HG03045 (cell line): ENCODE results near the gene FAM240B.

Experiments
- ATAC-seq: cut with Tn5 transposase; IDR thresholded peaks from one replicate; pipeline ENCODE4 v1.9.1; 2021; ENCODE audit warnings: mild to moderate bottlenecking, moderate library complexity; ENCODE audit not compliant: unreplicated experiment

Gene FAM240B

GRCh38 chr9:38671748-38672147 lies 48.2 kb downstream of the FAM240B start:
- no peak for ATAC-seq

DNA sequence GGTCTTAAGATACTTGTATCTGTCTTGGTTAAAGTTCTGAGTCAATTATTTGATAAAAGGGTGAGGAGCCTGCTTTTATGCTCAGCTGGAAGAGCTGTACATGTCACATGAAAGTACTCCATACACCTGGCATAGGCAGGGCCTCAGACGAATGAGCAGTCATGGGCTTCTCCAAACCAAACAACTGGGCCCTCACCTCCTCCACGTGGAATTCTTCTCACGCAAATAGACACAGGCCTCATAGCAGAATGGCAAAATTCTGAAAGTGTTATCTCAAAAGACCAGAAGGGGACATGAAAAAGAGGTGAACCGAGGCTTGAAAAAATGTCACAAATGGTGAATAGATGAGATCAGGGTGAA lies 48.6 kb downstream of the FAM240B start:
- ATAC-seq = no peak

DNA sequence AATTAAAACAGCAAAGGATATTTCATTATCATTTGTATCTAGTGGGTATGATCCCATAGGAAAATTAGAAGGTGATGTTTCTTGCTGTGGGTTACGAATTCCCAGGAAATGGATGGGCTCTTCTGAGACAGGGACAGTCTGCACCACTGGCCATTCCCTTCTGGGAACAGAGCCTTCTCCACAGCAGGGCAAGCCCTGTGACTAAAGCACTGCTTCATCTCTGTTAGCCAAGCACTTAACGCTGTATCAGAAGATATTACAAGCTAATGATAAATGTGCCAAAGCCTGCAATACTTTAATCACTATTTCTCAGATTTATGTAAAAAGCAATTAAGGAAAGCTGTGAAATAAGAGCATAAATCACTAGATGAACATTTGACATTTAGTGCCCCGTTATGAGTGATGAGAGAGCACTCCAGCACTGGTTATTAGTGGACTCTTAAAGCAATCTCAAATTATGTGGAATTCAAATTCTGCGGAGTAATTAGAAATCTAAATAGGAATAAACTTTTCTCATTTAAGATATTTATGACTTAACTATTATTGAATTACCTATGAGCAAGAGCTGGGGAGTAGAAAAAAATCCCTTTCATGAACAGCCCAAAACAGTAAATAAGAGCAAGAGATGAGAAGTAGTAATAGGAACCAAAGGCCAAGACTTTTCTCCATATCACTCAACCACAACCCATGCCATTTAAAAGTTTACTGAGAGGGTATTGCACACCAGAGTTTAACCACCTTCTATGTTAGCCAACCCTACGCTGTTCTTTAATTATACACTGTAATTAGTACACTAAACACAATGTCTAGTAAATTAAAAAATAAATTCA lies 49.2 kb downstream of the FAM240B start:
- ATAC-seq = no peak

DNA sequence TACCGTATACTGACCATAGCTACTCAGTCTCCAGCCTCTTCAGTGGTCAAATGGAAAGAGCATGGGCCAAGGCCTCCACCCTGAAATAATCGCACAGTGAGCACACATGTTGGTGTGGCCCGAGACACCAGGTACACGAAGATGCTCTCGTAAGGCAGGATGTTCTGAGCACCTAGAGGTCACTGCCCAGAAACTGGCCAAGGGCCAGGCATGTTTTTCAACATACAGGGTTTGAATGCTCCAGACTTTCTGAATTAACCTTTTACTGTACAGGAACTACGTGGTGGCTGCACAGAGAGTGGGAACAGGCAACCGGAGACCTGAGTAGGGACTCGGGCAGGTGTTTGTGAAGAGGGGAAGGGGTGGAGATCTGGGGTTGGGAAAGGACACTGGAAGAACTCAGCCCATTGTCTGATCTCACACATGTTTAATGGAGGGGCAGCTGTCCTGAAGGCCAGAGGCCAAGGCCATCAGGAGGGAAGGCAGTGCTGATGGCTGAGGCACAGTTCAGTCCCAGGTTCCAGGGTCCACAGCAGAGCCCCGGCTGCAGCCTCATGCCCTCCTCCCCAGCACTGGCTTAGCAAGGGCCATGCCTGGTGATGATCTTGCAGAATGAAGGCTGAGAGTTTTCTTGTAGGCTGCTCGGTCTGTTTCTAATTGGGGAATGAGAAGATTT lies 51.0 kb downstream of the FAM240B start:
- no peak for ATAC-seq

DNA sequence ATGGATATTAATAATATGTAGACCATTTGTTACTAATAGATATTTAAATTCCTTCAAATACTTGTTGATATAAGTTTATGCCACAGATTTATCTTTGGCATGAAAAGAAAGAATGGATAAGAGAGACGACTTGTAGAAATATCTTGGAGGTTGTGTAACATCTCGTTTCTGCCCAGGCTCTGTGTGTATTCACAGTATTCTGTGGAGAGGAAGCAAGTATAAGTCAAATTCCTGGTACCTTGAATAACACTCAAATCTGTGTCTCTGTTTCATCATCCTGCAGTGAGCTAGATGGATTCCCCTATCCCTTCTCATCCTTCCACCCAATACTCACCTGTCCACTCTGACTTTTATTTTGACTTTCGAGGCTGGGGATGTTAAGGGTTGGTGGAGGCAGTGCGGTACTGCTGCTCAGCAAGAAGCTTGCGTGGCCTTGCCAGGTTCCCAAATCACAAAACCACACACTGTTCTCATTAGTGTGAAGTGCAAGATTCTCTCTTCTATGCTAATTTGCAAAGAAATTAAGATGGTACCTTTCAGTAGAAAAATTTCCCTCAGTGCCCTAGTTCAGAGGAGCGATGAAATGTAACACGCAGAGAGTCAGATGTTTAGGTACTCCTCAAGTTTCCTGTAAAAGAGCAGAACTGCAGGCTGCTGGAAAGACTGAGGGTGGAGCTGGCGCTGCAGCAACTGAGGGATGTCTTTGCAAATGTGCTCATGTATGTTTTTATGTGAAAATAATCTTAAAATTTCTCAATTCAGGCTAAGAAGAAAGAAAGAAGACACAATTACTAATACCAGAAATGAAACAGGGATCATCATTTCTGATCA lies 57.0 kb downstream of the FAM240B start:
- ATAC-seq = no peak

GRCh38 chr9:38659538-38659937 lies 60.4 kb downstream of the FAM240B start:
- ATAC-seq = no peak

DNA sequence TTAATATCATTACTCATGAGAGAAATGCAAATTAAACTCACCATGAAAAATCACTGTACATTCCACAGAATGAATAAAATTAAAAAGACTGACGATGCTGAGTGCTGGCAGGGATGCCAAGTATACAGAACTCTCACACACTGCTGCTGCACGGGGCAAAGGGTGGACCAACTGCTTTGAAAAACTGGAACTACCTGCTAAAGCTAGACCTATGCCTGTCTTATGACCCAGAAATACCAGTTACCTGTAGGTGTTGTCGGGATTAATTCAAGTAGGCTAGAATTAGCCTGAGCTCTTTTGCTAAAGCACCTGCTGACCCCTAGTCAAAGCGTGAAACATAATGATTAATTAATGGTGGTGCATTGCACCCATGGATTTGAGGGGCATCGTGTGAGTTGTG lies 63.0 kb downstream of the FAM240B start:
- ATAC-seq = no peak

DNA sequence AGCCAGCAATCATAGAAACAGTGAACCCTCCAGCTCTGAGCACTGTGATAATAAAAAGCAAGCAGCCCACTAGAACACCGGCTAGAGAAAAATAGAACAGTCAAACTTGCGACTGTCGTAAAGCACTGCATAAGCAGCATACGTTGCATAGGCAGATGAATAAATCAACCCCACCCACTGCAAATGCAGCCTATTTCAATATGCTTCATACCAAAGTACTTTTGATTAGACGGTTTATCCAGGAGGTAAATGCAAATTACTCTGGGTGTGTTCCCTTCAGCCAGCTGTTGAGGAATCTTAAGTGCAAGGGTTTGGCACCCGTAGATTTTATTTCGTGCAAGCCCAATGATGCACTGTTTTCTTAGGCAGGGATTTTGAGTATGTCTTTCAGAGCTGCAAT lies 67.4 kb downstream of the FAM240B start:
- ATAC-seq = no peak

DNA sequence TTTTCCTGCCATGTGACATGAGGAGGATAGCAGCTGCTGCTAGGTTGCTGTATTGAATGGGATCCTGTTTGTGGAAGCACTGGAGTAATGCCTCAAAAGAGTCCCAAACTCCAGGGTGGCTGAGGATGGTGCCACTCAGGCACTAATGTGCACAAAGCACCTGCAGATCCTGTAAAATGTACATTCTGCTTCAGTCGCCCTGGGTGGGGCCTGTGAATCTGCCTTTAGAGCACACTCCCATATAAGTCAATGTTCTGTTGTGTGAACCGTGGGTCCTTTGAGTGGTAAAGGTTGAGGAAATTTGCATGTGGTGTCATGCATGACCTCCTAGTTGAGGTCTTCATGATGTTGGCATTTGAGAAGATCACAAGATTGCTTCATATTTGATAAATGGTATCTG lies 67.9 kb downstream of the FAM240B start:
- no peak for ATAC-seq

- no peak for ATAC-seq
Measured at GRCh38 chr9:38651400-38652042, 68.4 kb downstream of the FAM240B start.

DNA sequence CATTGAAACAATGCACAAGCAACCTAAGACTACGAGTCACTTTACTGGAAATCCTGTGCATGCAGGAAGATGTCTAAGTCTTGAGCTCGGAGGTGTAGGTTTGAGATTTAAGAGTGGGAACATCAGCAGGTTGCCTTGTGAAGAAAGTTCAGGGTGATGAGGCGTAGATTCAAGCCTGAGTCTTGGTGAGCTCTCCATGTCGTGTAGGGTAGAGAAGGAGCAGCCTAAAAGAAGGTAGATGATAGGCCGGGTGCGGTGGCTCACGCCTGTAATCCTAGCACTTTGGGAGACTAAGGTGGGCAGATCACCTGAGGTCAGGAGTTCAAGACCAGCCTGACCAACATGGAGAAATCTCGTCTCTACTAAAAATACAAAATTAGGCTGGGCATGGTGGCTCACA lies 69.4 kb downstream of the FAM240B start:
- no peak for ATAC-seq

DNA sequence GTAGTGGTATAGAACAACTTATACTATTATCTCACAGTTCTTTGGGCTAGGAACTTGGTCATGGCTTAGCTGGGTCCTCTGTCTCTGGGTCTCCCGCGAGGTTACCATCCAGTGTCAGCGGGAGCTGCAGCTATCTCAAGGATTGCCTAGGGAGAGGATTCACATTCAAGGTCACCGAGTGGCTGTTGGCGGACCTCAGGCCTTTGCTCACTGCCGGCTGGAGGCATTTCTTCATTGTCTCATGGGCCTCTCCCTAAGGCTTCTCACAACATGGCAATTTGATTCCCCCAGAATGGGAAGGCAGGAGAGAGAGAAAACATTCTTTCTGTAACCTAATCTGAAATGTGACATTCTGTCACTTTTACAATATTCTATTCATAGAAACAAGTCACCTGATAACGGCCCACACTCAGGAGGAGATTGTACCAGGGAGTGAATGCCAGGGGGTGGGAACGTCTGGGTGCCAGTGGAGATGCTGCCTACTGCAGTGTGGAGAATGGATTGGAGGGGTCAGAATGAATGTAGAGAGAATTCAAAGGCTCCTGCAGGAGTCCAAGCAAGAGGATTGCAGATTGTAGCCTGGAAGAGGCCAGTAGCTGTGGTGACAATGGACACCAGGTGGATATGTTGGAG lies 70.1 kb downstream of the FAM240B start:
- ATAC-seq = no peak

DNA sequence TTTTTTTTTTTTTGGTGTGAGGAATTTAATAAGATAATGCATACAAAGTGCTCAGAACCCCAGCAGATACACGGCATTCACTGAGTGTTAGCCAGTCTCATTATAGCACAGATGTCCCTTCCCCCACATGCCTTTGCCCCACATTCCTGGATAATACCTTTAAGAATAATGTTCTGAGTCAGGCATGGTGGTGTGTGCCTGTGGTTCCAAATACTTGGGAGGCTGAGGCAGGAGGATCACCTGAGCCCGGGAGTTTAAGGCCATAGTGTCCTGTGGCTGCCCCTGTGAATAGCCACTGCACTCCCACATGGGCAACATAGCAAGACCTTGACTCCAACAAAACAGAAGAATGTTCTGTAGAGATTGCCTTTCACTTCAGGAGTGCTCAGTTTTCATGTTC lies 75.3 kb downstream of the FAM240B start:
- no peak for ATAC-seq
